HepG2 (cell line): ENCODE data around the gene PRKCI. TPM values are rescaled to one million over a fixed set of nuclear protein-coding genes. Genes with fewer than 3 reads are reported as not detected.

Experiments used
- ATAC-seq: fragments of 200-7000 bp; cut with Tn5 transposase; 3 replicates; pipeline ENCODE4 v1.9.1; 2020; ENCODE audit warnings: mild to moderate bottlenecking, moderate library complexity
- BruUV-seq: library from RNA; stranded (reverse); fragments of 400-500 nt; replicated peaks from 2 replicates; lab custom pipeline; 2021; lab: Mats Ljungman, UMichigan
- CTCF ChIA-PET: fragments of 300-600 bp; formaldehyde crosslinking; extraction: SDS; loops from one replicate; lab custom pipeline; 2021; ENCODE audit warnings: low total read pairs, inconsistent platforms, low intra/inter-chr PET ratio; lab: Yijun Ruan, JAX
- POLR2A ChIA-PET: fragments of 350-600 bp; sonication (Branson Sonifier 250); formaldehyde crosslinking; loops from one replicate; lab custom pipeline; 2020; ENCODE audit warnings: antibody characterized with exemption, inconsistent platforms; lab: Yijun Ruan, JAX
- DNase-seq: peaks from one replicate; pipeline ENCODE4 v3.0.0-alpha.2; 2015; ENCODE audit warnings: low spot score
- FAIRE-seq: peaks from 3 replicates; lab custom pipeline; 2011; peaks lifted over from hg19 to GRCh38; lab: Jason Lieb, UNC
- H2AFZ ChIP-seq: one replicate; pipeline ENCODE4 v1.6.1; 2011; ENCODE audit warnings: low read length, inconsistent platforms
- H3K27ac ChIP-seq: fragments of 300-600 bp; 3 replicates; pipeline ENCODE4 v1.8.0; 2011; ENCODE audit warnings: mixed run types, mild to moderate bottlenecking, mixed read lengths, low read length, inconsistent platforms; ENCODE audit not compliant: insufficient read depth; ENCODE audit errors: extremely low read length
- H3K27me3 ChIP-seq, 2 experiments: fragments of 200-600 bp in 1 of 2; 2 replicates in 1 of 2; 3 replicates in 1 of 2; pipeline versions ENCODE4 v1.6.0 to v1.8.0; 2011; ENCODE audit warnings: low read length in 2 of 2, mild to moderate bottlenecking in 2 of 2, moderate library complexity in 2 of 2, inconsistent platforms in 1 of 2; ENCODE audit not compliant: insufficient read depth in 2 of 2, control insufficient read depth in 1 of 2
- H3K36me3 ChIP-seq, 2 experiments: fragments of 200-600 bp in 1 of 2; replicated peaks in 1 of 2; 2 replicates in 1 of 2; 3 replicates in 1 of 2; pipeline versions ENCODE4 v1.5.1 to v1.8.0; 2011; ENCODE audit warnings: low read length in 2 of 2, inconsistent platforms in 1 of 2; ENCODE audit not compliant: insufficient read depth in 2 of 2, control insufficient read depth in 1 of 2
- H3K4me1 ChIP-seq: 2 replicates; pipeline ENCODE4 v1.5.1; 2012; ENCODE audit warnings: low read length, inconsistent platforms; ENCODE audit not compliant: insufficient read depth
- H3K4me2 ChIP-seq: 2 replicates; pipeline ENCODE4 v1.6.0; 2011; ENCODE audit warnings: low read depth, low read length, inconsistent platforms
- H3K4me3 ChIP-seq, 3 experiments: fragments of 200-600 bp in 1 of 3; sonication (generic), shearing (Covaris generic) in 1 of 3; replicated peaks in 1 of 3; 2 replicates each; pipeline ENCODE4 v1.5.1; 2011 to 2016; ENCODE audit warnings: low read length in 3 of 3, inconsistent platforms in 2 of 3, low read depth in 2 of 3, mild to moderate bottlenecking in 2 of 3, control low read depth in 1 of 3, mixed read lengths in 1 of 3; ENCODE audit not compliant: insufficient read depth in 1 of 3
- H3K79me2 ChIP-seq: one replicate; pipeline ENCODE4 v1.6.1; 2011; ENCODE audit warnings: low read length, inconsistent platforms; ENCODE audit not compliant: insufficient read depth
- H3K9ac ChIP-seq: 2 replicates; pipeline ENCODE4 v1.6.0; 2011; ENCODE audit warnings: mild to moderate bottlenecking, low read depth, low read length, inconsistent platforms; ENCODE audit not compliant: insufficient read depth
- H3K9me3 ChIP-seq: 2 replicates; pipeline ENCODE4 v1.5.1; 2012; ENCODE audit warnings: mild to moderate bottlenecking, low read length
- H4K20me1 ChIP-seq: 2 replicates; pipeline ENCODE4 v1.6.0; 2011; ENCODE audit warnings: inconsistent platforms, mild to moderate bottlenecking, low read length, moderate library complexity; ENCODE audit not compliant: insufficient read depth
- CEBPB ChIP-seq: IDR thresholded peaks from 2 replicates; pipeline ENCODE4 v1.6.1; 2011; ENCODE audit warnings: low read depth, low read length, improper control_type of control experiment, borderline replicate concordance
- CEBPG ChIP-seq: IDR thresholded peaks from 2 replicates; pipeline ENCODE4 v1.6.1; 2016
- CREM ChIP-seq, 2 experiments: sonication (generic) in 1 of 2; formaldehyde crosslinking in 1 of 2; IDR thresholded peaks; 2 replicates each; pipeline versions ENCODE4 v1.4.0 to v1.6.1; 2016 to 2020; ENCODE audit warnings: antibody characterized with exemption in 1 of 2, mild to moderate bottlenecking in 1 of 2, missing genetic modification reagents in 1 of 2
- FOXK2 ChIP-seq: fragments of 450-650 bp; IDR thresholded peaks from 2 replicates; pipeline ENCODE4 v1.6.1; 2016
- HINFP ChIP-seq: sonication (generic); formaldehyde crosslinking; IDR thresholded peaks from 2 replicates; pipeline ENCODE4 v1.4.0; 2020; ENCODE audit warnings: low read depth, mild to moderate bottlenecking, missing genetic modification reagents
- HMGXB4 ChIP-seq, 2 experiments: sonication (generic) in 1 of 2; formaldehyde crosslinking in 1 of 2; IDR thresholded peaks; 2 replicates each; pipeline versions ENCODE4 v1.4.0 to v1.6.1; 2018 to 2020; ENCODE audit warnings: missing genetic modification reagents in 2 of 2, borderline replicate concordance in 1 of 2, low read depth in 1 of 2, mild to moderate bottlenecking in 1 of 2, missing biosample characterization in 1 of 2
- PRMT3 ChIP-seq: sonication (generic); formaldehyde crosslinking; IDR thresholded peaks from 2 replicates; pipeline ENCODE4 v1.8.1; 2022; ENCODE audit warnings: low read depth, mild to moderate bottlenecking, moderate library complexity, missing genetic modification reagents, borderline replicate concordance
- SNAI1 ChIP-seq: sonication (generic); formaldehyde crosslinking; IDR thresholded peaks from 2 replicates; pipeline ENCODE4 v1.5.0; 2020; ENCODE audit warnings: mild to moderate bottlenecking, missing genetic modification reagents, borderline replicate concordance
- SRSF4 ChIP-seq: fragments of 200-400 bp; formaldehyde crosslinking; IDR thresholded peaks from one replicate; pipeline ENCODE4 v1.6.1; 2018; ENCODE audit warnings: mild to moderate bottlenecking, low read depth, low read length, moderate library complexity; ENCODE audit not compliant: poor library complexity, severe bottlenecking
- ZNF337 ChIP-seq: sonication (generic); formaldehyde crosslinking; IDR thresholded peaks from 2 replicates; pipeline ENCODE4 v1.5.1; 2020; ENCODE audit warnings: missing genetic modification reagents, low read depth, mild to moderate bottlenecking, borderline replicate concordance
- ZNF513 ChIP-seq: sonication (generic); formaldehyde crosslinking; conservative IDR thresholded peaks from 2 replicates; pipeline ENCODE4 v1.5.0; 2020; ENCODE audit warnings: missing genetic modification reagents
- ZNF800 ChIP-seq: sonication (generic); formaldehyde crosslinking; IDR thresholded peaks from 2 replicates; pipeline ENCODE4 v1.4.0; 2020; ENCODE audit warnings: missing genetic modification reagents
- ZNF891 ChIP-seq: sonication (generic); formaldehyde crosslinking; IDR thresholded peaks from 2 replicates; pipeline ENCODE4 v1.5.0; 2020; ENCODE audit warnings: mild to moderate bottlenecking, missing genetic modification reagents
- WGBS: methylation state at CpG from one replicate; pipeline ENCODE4 v1.1.6; 2017; ENCODE audit warnings: low lambda C conversion rate; 5-methylcytosine and 5-hydroxymethylcytosine counted together
- in situ Hi-C: cut with HindIII; loops from 2 replicates; pipeline ENCODE4 v1.10.0; 2017; ENCODE audit warnings: low pct_unique_long_range_greater_than_20kb; ENCODE audit not compliant: extremely low pct_ligation_motif_present
- intact Hi-C: fragments of 100-400 bp; cut with micrococcal nuclease; formaldehyde crosslinking; loops from one replicate; pipeline ENCODE4 v1.10.0; 2022; ENCODE audit not compliant: unreplicated experiment
- polyA plus RNA-seq, 8 experiments: library from polyadenylated mRNA; depleted of rRNA in 3 of 8; stranded (reverse) in 7 of 8; unstranded in 1 of 8; fragments of >200 nt; fragmentation: Illumina TruSeq in 4 of 8; extraction: Trizol in 4 of 8; gene quantifications; 2 replicates each; pipeline versions ENCODE4 v1.2.1 to v1.2.3, GENCODE V29; 2011 to 2016; ENCODE audit warnings: low read depth in 4 of 8, missing spikeins in 1 of 8, mixed read lengths in 1 of 8; ENCODE audit not compliant: insufficient read depth in 1 of 8
- total RNA-seq, 5 experiments: library from RNA; depleted of rRNA; stranded (reverse); fragments of >200 nt; fragmentation: Illumina TruSeq; extraction: Trizol; gene quantifications; 2 replicates each; pipeline ENCODE4 v1.2.3, GENCODE V29; 2016; ENCODE audit warnings: low read depth in 1 of 5

The PRKCI gene
- total and polyA plus RNA-seq, 2 of the 13 experiments (the other 11 are each of a cell fraction or from before 2014, with no cell fraction given), result 17.2 to 30.4 TPM

GRCh38 chr3:170290194-170290593 lies 68.0 kb downstream of the PRKCI start (continued):
- TF ChIP-seq HINFP (CRISPR knock-in tag), result no peak
- TF ChIP-seq ZNF891, result no peak
- no peak for TF ChIP-seq ZNF800 (CRISPR knock-in tag)
- no peak for TF ChIP-seq SNAI1 (CRISPR knock-in tag)
- no peak for TF ChIP-seq ZNF513 (CRISPR knock-in tag)
- TF ChIP-seq SRSF4, result no peak

- 92% methylated on average over 8 of the region's 8 CpGs for WGBS
- Histone ChIP-seq H3K79me2 (no peaks in the 10 kb centered on the region), H3K4me3 (no peak overlapping the region), H2AFZ (no peak overlapping the region), H4K20me1 (no peaks in the 10 kb centered on the region), H3K27ac (no peak overlapping the region), H3K9me3 (no peaks in the 10 kb centered on the region), H3K4me2 (no peak overlapping the region), H3K36me3 (peaks cover 1 to 25% of the 10 kb centered on the region in 2 experiments; a peak in 4 of 5 replicates), H3K4me1 (no peaks in the 10 kb centered on the region), H3K27me3 (no peaks in the 10 kb centered on the region), H3K9ac (no peak overlapping the region)
- BruUV-seq, result no TSS peak
- ATAC-seq (no peak), FAIRE-seq (no peak), DNase-seq (no peak)
- CTCF ChIA-PET, result no interaction called here
- intact Hi-C loops, result no loop called here
- POLR2A ChIA-PET, result no interaction called here
- no peak for TF ChIP-seq PRMT3 (CRISPR knock-in tag)
- TF ChIP-seq CREM (IDR thresholded peaks at IDR 0.05), result no peak
- no peak for TF ChIP-seq CREM (CRISPR knock-in tag; IDR thresholded peaks at IDR 0.05)
- no peak for TF ChIP-seq ZNF337
- TF ChIP-seq CEBPB, result peak; percentile 69
- TF ChIP-seq CEBPG (CRISPR knock-in tag), result peak; percentile 16; the same call in 1 of the 2 replicates
- TF ChIP-seq HMGXB4 (CRISPR knock-in tag; IDR thresholded peaks at IDR 0.05; ENCODE audit: borderline replicate concordance in 1 of 2, low read depth in 1 of 2), result no peak
- no peak for TF ChIP-seq FOXK2
- TF ChIP-seq, all 625 proteins: peak for 2
- in situ Hi-C loops, result no loop called here
Observed at GRCh38 chr3:170295586-170295985, 73.4 kb downstream of the PRKCI start.
